ENCODE measurements around the gene MPPE1. TPM values are rescaled to one million over a fixed set of nuclear protein-coding genes. Genes with fewer than 3 reads are reported as not detected.

The MPPE1 gene
- total RNA-seq, 1 donor from 2014 or later, result 49.4 TPM

- H3K9me3 Mint-ChIP-seq (ENCODE audit: unreplicated experiment), result no peaks in the 10 kb centered on the region
- TF ChIP-seq, protein P1, sequence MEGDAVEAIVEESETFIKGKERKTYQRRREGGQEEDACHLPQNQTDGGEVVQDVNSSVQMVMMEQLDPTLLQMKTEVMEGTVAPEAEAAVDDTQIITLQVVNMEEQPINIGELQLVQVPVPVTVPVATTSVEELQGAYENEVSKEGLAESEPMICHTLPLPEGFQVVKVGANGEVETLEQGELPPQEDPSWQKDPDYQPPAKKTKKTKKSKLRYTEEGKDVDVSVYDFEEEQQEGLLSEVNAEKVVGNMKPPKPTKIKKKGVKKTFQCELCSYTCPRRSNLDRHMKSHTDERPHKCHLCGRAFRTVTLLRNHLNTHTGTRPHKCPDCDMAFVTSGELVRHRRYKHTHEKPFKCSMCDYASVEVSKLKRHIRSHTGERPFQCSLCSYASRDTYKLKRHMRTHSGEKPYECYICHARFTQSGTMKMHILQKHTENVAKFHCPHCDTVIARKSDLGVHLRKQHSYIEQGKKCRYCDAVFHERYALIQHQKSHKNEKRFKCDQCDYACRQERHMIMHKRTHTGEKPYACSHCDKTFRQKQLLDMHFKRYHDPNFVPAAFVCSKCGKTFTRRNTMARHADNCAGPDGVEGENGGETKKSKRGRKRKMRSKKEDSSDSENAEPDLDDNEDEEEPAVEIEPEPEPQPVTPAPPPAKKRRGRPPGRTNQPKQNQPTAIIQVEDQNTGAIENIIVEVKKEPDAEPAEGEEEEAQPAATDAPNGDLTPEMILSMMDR (IDR thresholded peaks at IDR 0.05), result no peak
- no peak overlapping the region for H3K27ac Mint-ChIP-seq (ENCODE audit: unreplicated experiment)
These were observed 34.3 kb downstream of the MPPE1 start for GRCh38 chr18:11873670-11874340.

GRCh38 chr18:11872479-11873136, 35.5 kb downstream of the MPPE1 start:
- Mint-ChIP-seq H3K27me3 (ENCODE audit: unreplicated experiment) (no peaks in the 10 kb centered on the region), H3K27ac (ENCODE audit: unreplicated experiment) (no peak overlapping the region), H3K9me3 (ENCODE audit: unreplicated experiment) (no peaks in the 10 kb centered on the region), H3K4me1 (ENCODE audit: unreplicated experiment) (no peaks in the 10 kb centered on the region), H3K36me3 (ENCODE audit: unreplicated experiment) (no peaks in the 10 kb centered on the region), H3K4me3 (ENCODE audit: unreplicated experiment) (no peak overlapping the region)
- DNase-seq (ENCODE audit: extremely low spot score, unreplicated experiment), result no peak
- TF ChIP-seq, protein P1 (IDR thresholded peaks at IDR 0.05), result peak; percentile 53

More at GRCh38 chr18:11873670-11874340, 34.3 kb downstream of the MPPE1 start:
- Mint-ChIP-seq H3K36me3 (ENCODE audit: unreplicated experiment) (no peaks in the 10 kb centered on the region), H3K4me1 (ENCODE audit: unreplicated experiment) (no peaks in the 10 kb centered on the region), H3K4me3 (ENCODE audit: unreplicated experiment) (no peak overlapping the region), H3K27me3 (ENCODE audit: unreplicated experiment) (no peaks in the 10 kb centered on the region)
- DNase-seq (ENCODE audit: extremely low spot score, unreplicated experiment), result no peak

- Mint-ChIP-seq H3K9me3 (ENCODE audit: unreplicated experiment) (no peaks in the 10 kb centered on the region), H3K27me3 (ENCODE audit: unreplicated experiment) (no peaks in the 10 kb centered on the region), H3K4me1 (ENCODE audit: unreplicated experiment) (no peaks in the 10 kb centered on the region), H3K27ac (ENCODE audit: unreplicated experiment) (no peak overlapping the region), H3K36me3 (ENCODE audit: unreplicated experiment) (no peaks in the 10 kb centered on the region), H3K4me3 (ENCODE audit: unreplicated experiment) (no peak overlapping the region)
- no peak for DNase-seq (ENCODE audit: extremely low spot score, unreplicated experiment)
- TF ChIP-seq, protein P1 (IDR thresholded peaks at IDR 0.05), result no peak
These were observed 36.6 kb downstream of the MPPE1 start for GRCh38 chr18:11871501-11871900.

GRCh38 chr18:11868230-11868629, 39.9 kb downstream of the MPPE1 start:
- H3K27ac Mint-ChIP-seq (ENCODE audit: unreplicated experiment), result no peak overlapping the region
- TF ChIP-seq, protein P1 (IDR thresholded peaks at IDR 0.05), result no peak
- peaks cover 5% of the 10 kb centered on the region for H3K27me3 Mint-ChIP-seq (ENCODE audit: unreplicated experiment)

GRCh38 chr18:11866764-11867163, 41.4 kb downstream of the MPPE1 start:
- Mint-ChIP-seq H3K36me3 (ENCODE audit: unreplicated experiment) (no peaks in the 10 kb centered on the region), H3K27ac (ENCODE audit: unreplicated experiment) (no peak overlapping the region), H3K4me1 (ENCODE audit: unreplicated experiment) (peaks cover 8% of the 10 kb centered on the region), H3K4me3 (ENCODE audit: unreplicated experiment) (no peak overlapping the region), H3K9me3 (ENCODE audit: unreplicated experiment) (no peaks in the 10 kb centered on the region), H3K27me3 (ENCODE audit: unreplicated experiment) (peaks cover 5% of the 10 kb centered on the region)
- DNase-seq (ENCODE audit: extremely low spot score, unreplicated experiment), result no peak
- TF ChIP-seq, protein P1 (IDR thresholded peaks at IDR 0.05), result no peak

More at GRCh38 chr18:11868230-11868629, 39.9 kb downstream of the MPPE1 start:
- Mint-ChIP-seq H3K9me3 (ENCODE audit: unreplicated experiment) (no peaks in the 10 kb centered on the region), H3K4me3 (ENCODE audit: unreplicated experiment) (no peak overlapping the region), H3K4me1 (ENCODE audit: unreplicated experiment) (no peaks in the 10 kb centered on the region), H3K36me3 (ENCODE audit: unreplicated experiment) (no peaks in the 10 kb centered on the region)
- no peak for DNase-seq (ENCODE audit: extremely low spot score, unreplicated experiment)

All from osteocyte (in vitro differentiated cells).